ENCODE measurements around the gene IPMK.
"Not testable (repeated sequence)": the region's sequence is repeated elsewhere in the genome, so short reads cannot be mapped to it uniquely, and the experiment has no call there.

Gene IPMK

DNA sequence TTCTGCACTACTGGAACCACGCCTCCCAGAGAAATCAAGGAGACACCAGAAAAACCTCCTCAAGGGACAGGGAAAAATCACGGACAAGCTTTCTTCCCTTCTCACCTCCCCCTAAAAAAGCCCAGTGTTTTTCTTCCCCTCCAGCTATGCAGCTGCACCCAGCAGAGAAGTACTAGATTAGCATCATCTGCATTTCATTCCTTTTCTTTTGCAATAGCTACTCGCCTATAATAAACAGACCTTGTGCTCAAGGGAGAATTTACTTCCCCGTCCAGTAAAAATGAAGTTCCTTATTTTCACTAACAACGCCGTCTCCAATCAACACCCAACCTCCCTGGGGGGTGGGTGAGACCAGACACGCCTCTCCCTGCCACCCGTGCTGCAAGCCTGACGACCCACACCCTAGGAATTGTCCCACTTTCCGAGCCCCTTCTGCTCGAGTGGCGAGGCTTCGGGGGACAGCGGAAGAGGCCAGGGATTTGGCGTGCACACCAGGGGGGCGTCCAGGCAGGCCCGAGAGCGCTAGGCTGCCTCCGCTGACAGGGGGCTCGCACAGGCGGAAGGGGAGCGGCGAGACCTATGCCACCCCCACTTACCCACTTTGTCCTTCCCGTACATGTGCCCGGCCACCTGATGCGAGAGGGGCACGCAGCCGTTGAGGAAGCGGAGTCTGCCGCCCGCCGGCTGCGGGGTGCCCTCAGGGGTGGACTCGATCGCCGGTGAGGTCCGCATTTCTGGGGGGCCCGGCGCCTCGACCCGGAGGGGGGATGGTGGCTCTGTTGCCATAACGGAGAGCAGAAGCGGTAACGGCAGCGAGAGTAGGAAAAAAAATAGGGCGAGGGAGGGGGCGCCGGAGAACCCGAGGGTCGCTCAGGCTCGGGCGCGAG is 625 bp downstream of the IPMK start:
- DNase-seq (ENCODE audit: low spot score) = peak; percentile 63

DNA sequence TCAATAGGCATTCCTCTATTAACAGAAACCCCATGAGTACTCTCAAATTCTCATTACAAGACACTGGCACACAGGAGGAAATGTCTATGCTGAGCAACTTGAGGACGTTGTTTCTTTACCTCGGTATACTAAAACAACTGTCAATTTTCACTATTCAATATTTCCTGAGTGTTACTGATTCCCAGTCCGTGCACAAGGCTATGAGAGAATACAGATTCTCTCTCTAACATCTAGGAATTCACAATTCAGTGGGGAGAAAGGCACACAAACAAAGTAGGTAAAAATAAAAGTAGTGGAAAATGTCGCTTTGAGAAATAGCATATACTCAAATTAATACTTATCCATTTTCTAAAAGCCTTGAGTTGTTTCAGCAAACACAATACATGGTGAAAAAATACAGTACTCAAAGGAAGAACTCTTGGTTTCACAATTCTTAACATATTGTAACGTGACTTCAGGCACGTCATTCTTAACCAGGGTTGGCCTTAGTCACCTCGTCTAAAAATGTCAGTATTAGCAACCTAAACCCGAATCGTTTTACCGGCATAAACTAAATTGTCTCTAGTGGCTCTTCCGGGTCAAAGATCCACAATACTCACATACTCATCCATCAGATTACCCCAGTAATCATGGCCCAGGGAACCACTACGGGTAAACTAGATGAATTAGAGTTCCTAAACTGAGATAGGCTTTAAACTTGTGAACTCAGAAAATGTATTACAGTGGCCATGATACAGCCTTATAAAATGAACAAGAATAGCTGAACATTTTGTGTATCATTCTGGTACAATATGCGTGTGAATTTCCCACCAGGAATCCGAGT is 1.5 kb downstream of the IPMK start:
- peak; percentile 5 for DNase-seq (ENCODE audit: low spot score)

DNA sequence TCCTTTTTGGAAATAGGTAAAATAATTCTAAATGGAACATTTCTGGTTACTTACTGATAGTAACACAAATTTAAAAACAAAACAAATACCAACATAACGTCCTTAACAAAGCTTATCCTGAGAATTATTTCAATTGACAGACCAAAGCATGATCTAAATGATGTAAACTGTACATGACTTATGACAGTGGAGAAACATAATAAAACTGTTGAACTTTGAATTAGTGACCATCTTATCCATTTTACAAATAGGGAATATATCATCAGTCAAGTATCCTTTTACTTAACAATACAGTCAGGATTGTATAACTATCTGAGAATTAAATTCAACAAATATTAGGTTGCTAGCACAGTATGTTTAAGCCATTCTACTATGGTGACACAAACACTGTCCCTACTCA is 2.4 kb downstream of the IPMK start:
- DNase-seq (ENCODE audit: low spot score) = no peak

DNA sequence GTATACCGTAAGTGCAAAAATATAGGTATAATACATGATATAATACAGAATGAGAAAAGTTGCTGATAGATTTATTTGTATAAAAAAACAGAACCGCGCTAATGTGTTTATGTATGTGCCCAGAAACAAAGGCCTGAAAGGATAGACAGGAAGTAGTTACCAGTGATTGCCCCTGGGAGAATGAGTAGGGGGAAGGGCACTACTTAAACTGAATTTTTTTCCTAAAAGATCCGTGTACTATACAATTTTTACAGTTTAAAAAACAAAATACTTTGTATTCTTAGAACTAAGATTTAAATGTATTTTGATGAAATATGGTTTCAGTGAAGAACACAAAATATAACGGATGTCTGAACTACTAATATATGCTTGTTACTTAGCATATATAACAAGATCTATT is 2.9 kb downstream of the IPMK start:
- no peak for DNase-seq (ENCODE audit: low spot score)

DNA sequence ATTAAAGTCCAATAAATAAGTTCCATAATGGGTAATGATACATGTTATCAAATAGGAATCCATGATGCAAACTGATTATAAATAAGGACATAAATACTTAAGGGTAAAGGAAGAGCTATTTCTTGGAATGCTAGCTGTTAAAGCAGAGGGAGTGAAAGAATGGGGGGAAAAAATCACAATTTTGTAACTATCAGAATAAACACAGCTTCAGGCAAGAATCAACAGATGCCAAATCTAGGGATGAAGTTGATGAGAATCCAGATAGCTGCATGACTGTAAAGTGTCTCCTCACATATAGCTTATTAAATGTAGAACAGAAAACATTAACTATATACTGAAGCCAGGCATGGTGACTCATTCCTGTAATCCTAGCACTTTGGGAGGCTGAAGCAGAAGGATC is 4.9 kb downstream of the IPMK start:
- no peak for DNase-seq (ENCODE audit: low spot score)

DNA sequence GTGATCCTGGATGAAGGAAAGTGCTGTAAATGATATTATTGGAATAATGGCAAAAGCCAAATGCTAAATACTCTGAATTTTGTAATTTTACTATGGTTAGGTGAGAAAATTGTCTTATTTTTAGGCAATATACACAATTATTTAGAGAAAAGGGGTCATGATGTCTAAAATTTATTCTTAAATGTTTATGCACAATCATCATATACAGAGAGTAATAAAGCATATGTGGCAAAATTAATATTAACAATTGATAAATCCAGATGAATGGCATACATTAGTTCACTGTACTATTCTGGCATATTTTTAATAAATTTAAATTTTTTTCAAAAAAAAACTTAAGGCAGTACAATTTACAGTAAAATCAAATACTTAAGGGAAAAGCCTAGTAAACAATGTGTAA is 7.4 kb downstream of the IPMK start:
- DNase-seq (ENCODE audit: low spot score) = no peak

DNA sequence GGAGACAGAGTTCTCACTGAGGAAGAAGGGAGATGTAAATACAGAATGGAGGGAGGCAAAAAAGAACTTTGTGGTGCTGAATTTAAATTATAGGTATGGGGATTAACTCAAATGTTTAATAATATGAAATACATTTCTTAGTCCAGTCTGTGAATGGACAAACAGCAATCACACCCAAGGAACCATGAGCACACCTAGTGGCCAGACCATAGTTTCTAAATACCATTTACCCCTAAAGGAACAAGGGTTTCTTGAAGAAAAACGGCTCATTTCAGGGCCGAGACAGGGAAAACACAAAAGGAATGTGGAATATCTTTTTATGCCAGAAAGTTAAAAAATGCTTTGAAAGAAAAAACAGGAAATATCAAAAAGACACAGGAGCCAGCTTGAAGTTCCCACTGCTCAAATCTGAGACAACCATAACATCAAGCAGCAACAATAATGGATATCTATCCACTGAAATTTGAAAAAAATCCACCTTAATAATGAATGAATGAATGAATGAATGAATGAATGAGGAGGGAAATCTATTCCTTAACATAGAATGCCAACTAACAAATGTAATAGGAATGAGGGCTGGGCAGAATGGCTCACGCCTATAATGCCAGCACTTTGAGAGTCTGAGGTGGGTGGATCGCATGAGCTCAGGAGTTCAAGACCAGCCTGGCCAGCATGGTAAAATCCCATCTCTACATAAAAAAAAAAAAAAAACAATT is 8.6 kb downstream of the IPMK start:
- no peak for DNase-seq (ENCODE audit: low spot score)

DNA sequence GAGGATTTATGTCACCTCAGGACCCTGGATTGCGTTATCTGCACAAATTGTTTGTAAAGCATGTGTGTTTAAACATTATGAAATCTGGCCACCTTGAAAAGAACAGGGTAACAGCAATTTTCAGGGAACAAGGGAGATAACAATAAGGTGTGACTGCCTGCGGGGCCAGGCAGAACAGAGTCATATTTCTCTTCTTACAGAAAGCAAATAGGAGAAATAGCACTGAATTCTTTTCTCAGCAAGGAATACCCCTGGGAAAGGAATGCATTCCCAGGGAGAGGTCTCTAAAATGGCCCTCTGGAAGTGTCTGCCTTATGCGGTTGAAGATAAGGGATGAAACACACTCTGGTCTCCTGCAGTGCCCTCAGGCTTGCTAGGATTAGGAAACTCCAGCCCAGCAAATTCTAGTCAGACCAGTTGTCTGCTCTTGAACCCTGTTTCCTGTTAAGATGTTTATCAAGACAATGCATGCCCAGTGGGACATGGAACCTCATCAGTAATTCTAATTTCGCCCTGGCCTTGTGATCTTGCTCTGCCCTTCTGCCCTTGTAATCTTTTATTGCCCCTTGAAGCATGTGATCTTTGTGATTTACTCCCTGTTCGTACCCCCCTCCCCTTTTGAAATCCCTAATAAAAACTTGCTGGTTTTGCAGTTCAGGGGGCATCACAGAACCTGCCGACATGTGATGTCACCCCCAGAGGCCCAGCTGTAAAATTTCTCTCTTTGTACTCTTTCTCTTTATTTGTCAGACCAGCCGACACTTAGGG is 11.5 kb downstream of the IPMK start:
- not testable (repeated sequence) for DNase-seq (ENCODE audit: low spot score)

DNA sequence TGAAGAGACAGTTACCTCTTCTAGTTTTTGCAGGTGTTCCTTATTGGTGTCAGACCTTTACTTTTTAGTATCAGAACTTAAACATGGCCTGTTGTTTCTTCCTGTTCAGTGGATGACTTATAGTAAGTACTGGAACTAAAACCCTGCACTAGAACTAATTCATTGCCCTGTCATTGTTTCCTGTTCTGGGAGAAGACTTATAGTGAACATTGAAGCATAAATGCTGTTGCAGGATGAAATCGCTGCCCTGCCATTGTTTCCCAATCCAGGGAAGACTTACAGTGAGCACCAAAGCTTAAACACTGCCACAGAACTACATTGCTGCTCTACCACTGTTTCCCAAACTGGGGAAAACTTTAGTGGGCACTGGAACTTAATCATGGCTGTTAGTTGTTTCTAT is 13.1 kb downstream of the IPMK start:
- no peak for DNase-seq (ENCODE audit: low spot score)

DNA sequence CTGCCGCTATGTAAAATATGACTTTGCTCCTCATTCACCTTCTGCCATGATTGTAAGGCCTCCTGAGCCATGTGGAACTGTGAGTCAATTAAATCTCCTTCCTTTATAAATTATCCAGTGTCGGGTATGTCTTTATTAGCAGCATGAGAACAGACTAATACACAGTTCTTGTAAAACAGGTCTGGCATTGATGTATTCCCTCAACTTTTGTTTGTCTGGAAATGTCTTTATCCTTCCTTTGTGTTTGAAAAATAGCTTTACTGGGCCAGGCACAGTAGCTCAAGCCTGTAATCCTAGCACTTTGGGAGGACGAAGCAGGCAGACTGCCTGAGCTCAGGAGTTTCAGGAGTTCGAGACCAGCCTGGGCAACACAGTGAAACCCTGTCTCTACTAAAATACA is 14.5 kb downstream of the IPMK start:
- DNase-seq (ENCODE audit: low spot score) = no peak

DNA sequence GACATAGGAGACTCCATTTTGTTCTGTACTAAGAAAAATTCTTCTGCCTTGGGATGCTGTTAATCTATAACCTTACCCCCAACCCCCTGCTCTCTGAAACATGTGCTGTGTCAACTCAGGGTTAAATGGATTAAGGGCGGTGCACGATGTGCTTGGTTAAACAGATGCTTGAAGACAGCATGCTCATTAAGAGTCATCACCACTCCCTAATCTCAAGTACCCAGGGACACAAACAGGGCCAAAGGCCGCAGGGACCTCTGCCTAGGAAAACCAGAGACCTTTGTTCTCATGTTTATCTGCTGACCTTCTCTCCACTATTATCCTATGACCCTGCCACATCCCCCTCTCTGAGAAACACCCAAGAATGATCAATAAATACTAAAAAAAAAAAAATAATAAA is 23.0 kb downstream of the IPMK start:
- not testable (repeated sequence) for DNase-seq (ENCODE audit: low spot score)

DNA sequence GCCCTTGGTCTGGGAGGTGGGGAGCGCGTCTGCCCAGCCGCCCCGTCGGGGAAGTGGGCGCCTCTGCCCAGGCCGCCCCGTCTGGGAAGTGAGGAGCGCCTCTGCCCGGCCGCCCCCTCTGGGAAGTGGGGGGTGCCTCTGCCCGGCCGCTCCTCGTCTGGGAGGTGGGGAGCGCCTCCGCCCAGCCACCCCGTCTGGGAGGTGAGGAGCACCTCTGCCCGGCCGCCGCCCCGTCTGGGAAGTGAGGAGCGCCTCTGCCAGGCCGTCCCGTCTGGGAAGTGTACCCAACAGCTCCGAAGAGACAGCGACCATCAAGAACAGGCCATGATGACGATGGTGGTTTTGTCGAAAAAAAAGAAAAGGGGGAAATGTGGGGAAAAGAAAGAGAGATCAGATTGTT is 23.5 kb downstream of the IPMK start:
- DNase-seq (ENCODE audit: low spot score) = not testable (repeated sequence)

DNA sequence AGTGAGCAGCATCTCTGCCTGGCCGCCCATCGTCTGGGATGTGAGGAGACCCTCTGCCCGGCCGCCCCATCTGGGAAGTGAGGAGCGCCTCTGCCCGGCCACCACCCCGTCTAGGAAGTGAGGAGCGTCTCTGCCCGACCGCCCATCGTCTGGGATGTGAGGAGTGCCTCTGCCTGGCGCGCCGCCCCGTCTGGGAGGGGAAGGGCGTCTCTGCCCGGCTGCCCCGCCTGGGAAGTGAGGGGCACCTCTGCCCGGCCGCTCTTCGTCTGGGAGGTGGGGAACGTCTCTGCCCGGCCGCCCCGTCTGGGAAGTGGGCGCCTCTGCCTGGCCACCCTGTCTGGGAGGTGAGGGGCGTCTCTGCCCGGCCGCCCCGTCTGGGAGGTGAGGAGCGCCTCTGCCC is 23.9 kb downstream of the IPMK start:
- not testable (repeated sequence) for DNase-seq (ENCODE audit: low spot score)

DNA sequence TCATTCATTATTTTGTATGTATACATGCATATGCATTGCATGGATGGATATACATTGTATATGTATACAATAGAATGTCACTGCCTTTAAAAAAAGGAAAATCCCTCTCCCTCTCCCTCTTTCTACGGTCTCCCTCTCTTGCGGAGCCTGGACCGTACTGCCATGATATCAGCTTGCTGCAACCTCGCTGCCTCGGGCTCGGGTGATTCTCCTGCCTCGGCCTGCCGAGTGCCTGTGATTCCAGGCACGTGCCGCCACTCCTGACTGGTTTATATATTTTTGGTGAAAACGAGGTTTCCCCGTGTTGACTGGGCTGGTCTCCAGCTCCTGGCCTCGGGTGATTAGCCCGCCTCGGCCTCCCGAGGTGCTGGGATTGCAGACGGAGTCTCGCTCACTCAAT is 24.4 kb downstream of the IPMK start:
- DNase-seq (ENCODE audit: low spot score) = no peak

DNA sequence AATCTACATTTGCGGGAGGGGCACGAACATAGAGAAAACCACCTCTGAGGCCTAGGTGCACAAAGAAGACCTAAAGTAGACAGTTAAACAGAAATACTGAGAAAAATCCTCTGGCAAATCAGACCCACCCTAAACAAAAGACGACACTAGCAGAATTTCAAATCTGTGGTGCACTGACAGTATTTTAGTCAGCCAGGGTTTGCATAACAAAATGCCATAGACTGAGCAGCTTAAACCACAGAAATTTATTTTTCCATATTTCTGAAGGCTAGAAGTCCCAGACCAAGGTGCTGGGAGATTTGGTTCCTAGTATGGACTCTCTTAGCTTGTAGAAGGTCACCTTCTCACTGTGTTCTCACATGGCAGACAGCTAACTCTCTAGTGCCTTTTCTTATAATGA is 26.3 kb downstream of the IPMK start:
- no peak for DNase-seq (ENCODE audit: low spot score)

DNA sequence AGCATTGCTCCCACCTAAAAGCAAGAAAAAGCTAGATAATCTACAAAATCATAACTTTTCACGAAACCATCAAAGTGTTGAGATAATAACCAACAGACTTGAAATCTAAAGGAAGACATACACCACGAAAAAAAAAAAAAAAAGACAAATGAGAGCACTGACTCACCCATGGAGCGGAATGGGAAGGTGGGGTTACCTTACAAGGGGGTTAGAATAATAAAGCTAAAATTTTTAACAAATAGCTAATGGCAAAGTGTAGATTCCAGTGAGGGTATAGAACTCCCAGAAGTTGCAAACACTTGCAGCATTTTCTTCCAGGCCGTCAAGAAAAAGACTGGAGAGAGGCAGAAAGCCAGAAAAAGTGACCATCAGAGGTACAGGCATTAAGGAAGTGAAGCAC is 27.2 kb downstream of the IPMK start:
- DNase-seq (ENCODE audit: low spot score) = no peak

DNA sequence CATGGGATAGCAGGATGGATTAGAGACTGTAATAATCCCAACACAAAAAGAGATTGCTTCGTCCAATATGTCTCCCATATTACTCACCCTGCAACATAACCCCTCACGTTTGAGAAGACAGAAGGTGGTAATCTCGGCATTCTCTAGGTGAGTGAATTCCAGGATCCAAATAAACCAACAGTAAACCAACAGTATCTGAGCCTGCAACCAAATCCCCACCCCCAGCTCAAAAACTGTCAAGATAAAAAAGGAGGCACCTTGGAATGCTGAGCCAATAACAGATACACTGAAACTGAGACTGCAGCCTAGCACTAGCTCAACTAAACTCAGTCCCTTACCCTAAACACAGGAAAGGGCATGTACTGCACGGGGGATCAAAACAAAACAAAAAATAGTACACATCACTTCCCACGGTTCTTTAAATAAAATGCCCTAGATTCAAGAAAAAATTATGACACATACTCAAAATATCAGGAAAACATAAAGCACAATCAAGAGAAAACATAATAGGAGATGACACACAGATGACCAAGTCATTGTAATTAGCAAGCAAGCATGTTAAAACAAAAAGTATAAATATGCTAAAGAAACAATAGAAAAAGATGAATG is 28.0 kb downstream of the IPMK start:
- DNase-seq (ENCODE audit: low spot score) = no peak

DNA sequence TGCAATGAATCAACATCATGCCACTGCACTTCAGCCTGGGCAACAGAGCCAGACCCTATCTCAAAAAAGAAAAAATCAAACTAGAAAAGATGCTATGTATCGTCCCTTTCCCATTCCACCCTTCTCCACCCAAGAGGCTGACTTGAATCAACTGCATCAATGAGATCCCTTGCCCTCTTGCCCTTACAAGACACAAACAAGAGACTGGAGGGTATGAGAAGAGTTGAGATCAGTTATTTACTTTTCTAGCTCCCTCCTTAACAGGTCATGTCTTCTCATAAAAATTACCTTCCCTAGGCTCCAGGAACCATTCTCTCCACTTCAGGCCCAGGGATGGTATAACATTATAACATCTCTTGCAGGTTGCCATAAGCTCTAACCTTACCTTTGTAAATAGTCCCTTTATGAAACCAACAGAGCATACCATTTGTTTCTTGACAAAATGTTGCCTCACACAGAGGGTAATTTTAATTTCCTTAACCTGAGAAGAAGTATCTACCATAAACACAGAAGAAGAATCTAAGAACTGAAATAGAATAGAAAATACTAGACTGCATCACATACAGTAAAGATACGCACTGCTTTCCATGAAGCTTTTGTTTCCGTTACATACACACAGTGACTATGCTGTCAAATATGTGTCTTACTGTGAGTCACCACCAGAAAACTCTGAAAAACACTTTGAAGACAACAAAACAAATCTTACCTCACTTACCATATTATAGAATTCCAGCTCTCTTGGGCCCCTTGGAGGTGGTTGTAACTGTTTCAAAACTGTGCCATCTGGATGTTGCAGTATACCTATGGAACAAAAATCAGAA is 30.5 kb downstream of the IPMK start:
- no peak for DNase-seq (ENCODE audit: low spot score)

DNA sequence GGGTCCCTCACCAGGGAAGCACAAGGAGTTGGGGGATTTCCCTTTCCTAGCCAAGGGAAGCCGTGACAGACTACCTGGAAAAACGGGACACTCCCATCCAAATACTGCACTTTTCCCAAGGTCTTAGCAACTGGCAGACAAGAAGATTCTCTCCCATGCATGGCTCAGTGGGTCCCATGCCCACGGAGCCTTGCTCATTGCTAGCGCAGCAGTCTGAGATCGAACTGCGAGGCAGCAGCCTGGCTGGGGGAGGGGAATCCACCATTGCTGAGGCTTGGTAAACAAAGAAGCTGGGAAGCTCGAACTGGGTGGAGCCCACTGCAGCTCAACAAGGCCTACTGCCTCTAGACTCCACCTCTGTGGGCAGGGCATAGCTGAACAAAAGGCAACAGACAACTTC is 37.8 kb downstream of the IPMK start:
- not testable (repeated sequence) for DNase-seq (ENCODE audit: low spot score)

DNA sequence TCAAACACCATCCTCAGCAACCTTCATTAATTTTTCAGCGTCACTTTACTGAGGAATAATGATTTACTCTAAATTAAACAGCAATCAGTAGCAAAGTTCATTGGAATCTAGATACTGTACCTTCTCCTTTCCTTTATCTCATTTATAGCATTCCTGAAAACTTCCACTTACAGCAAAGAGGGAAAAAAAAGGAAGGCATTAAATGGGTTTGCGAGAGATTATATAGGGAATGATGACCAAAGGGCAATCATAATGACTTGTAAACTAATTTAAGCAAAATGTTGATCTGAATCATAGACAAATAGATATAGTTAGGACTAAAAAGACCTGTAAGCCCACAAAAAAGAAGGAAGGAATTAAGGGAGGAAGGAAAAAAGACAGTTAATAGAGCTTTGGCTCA is 42.0 kb downstream of the IPMK start:
- no peak for DNase-seq (ENCODE audit: low spot score)
